Activated gamma-delta T cell treated with Interleukin-2 at 50 U/mL for 16 hours (primary cell): ENCODE data around the gene PRSS23.
"Not testable (repeated sequence)": the region's sequence is repeated elsewhere in the genome, so short reads cannot be mapped to it uniquely, and the experiment has no call there.

Experiments
- DNase-seq: peaks from one replicate; pipeline ENCODE4 v3.0.0-alpha.2; 2020

The PRSS23 gene

GRCh38 chr11:86816251-86816726 lies 15.9 kb downstream of the PRSS23 start:
- DNase-seq, result no peak

- no peak for DNase-seq
Measured at GRCh38 chr11:86818462-86819192, 18.3 kb downstream of the PRSS23 start.

GRCh38 chr11:86824139-86824538 lies 23.8 kb downstream of the PRSS23 start:
- not testable (repeated sequence) for DNase-seq

GRCh38 chr11:86834376-86834775 lies 34.0 kb downstream of the PRSS23 start:
- not testable (repeated sequence) for DNase-seq

- not testable (repeated sequence) for DNase-seq
Measured at GRCh38 chr11:86844762-86845508, 44.6 kb downstream of the PRSS23 start.

DNA sequence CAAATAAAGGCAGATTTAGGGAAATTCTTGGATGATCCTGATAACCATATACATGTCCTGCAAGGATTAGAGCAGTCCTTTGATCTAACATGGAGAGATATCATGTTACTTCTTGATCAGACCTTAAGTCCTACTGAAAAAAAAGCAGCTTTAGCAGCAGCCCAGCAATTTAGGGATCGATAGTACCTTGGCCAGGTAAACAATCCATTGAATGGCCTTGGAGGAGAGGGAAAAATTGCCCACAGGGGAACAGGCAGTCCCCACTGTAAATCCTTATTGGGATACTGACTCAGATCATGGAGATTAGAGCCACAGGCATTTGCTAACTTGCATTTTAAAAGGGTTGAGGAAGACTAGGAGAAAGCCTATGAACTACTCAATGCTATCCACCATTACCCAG lies 47.8 kb downstream of the PRSS23 start:
- no peak for DNase-seq

GRCh38 chr11:86849679-86850078 lies 49.3 kb downstream of the PRSS23 start:
- no peak for DNase-seq
